Endodermal cell (in vitro differentiated cells): ENCODE data around the gene TBXAS1. TPM values are rescaled to one million over a fixed set of nuclear protein-coding genes. Genes with fewer than 3 reads are reported as not detected.

Experiments
- DNase-seq: peaks from one replicate; pipeline ENCODE4 v3.0.0-alpha.2; 2017
- H3K27ac ChIP-seq: 2 replicates; pipeline ENCODE4 v1.5.1; 2013; ENCODE audit warnings: mild to moderate bottlenecking, low read depth, low read length, moderate library complexity
- H3K27me3 ChIP-seq: 2 replicates; pipeline ENCODE4 v1.6.1; 2013; ENCODE audit warnings: mild to moderate bottlenecking, low read length, moderate library complexity; ENCODE audit not compliant: insufficient read depth, control insufficient read depth, poor library complexity, severe bottlenecking
- H3K36me3 ChIP-seq: 2 replicates; pipeline ENCODE4 v1.7.0; 2013; ENCODE audit warnings: mild to moderate bottlenecking, low read length, moderate library complexity; ENCODE audit not compliant: control insufficient read depth, insufficient read depth
- H3K4me1 ChIP-seq: one replicate; pipeline ENCODE4 v1.7.0; 2013; ENCODE audit warnings: low read length; ENCODE audit not compliant: control insufficient read depth, insufficient read depth
- H3K4me3 ChIP-seq: 2 replicates; pipeline ENCODE4 v1.5.1; 2013; ENCODE audit warnings: mild to moderate bottlenecking, low read length, moderate library complexity
- H3K9ac ChIP-seq: 2 replicates; pipeline ENCODE4 v1.6.1; 2013; ENCODE audit warnings: mild to moderate bottlenecking, low read length, moderate library complexity; ENCODE audit not compliant: poor library complexity, severe bottlenecking; ENCODE audit errors: extremely low read depth
- H3K9me3 ChIP-seq: 2 replicates; pipeline ENCODE4 v1.6.1; 2013; ENCODE audit warnings: mild to moderate bottlenecking, low read length, moderate library complexity; ENCODE audit not compliant: control insufficient read depth
- H3K27ac Mint-ChIP-seq: 2 replicates; pipeline ENCODE4 v1.8.0; 2020; ENCODE audit warnings: mixed read lengths
- H3K27me3 Mint-ChIP-seq: 2 replicates; pipeline ENCODE4 v1.8.0; 2021; ENCODE audit warnings: mild to moderate bottlenecking, mixed read lengths; ENCODE audit not compliant: insufficient read depth
- H3K36me3 Mint-ChIP-seq: 2 replicates; pipeline ENCODE4 v1.8.0; 2020; ENCODE audit warnings: low read depth, mixed read lengths
- H3K4me1 Mint-ChIP-seq: 2 replicates; pipeline ENCODE4 v1.8.0; 2020; ENCODE audit warnings: mixed read lengths
- H3K4me3 Mint-ChIP-seq: 2 replicates; pipeline ENCODE4 v1.8.0; 2020; ENCODE audit warnings: mild to moderate bottlenecking, moderate library complexity, mixed read lengths
- H3K9me3 Mint-ChIP-seq: 2 replicates; pipeline ENCODE4 v1.8.0; 2020; ENCODE audit warnings: mild to moderate bottlenecking, mixed read lengths
- CTCF ChIP-seq: fragments of 200-600 bp; sonication (generic); conservative IDR thresholded peaks from 2 replicates; pipeline ENCODE4 v1.5.0; 2021; ENCODE audit warnings: antibody characterized with exemption, mild to moderate bottlenecking
- WGBS, 2 experiments: methylation state at CpG; one replicate each; pipeline versions ENCODE4 v1.1.5 to v1.1.7; 2013; ENCODE audit warnings: missing lambda C conversion rate in 2 of 2, mixed read lengths in 1 of 2; ENCODE audit not compliant: insufficient coverage in 1 of 2, insufficient read length in 1 of 2; 5-methylcytosine and 5-hydroxymethylcytosine counted together
- total RNA-seq, 2 donors: library from RNA; stranded (reverse); fragmentation: NEBNext Ultra II Directional in 1 of 2; extraction: Animal tissue kit (Norgen Biotek cat#: 25700) in 1 of 2; gene quantifications; 2 replicates in 1 of 2; 3 replicates in 1 of 2; pipeline ENCODE4 v1.2.1, GENCODE V29; 2021

TBXAS1 gene
- total RNA-seq, 2 donors from 2014 or later: 7.6 to 13.5 TPM

- H3K4me1 ChIP-seq: peaks cover 3% of the 10 kb centered on the region
- no peak for DNase-seq
- no peaks in the 10 kb centered on the region for H3K36me3 ChIP-seq
- Mint-ChIP-seq H3K4me3 (no peak overlapping the region), H3K9me3 (no peaks in the 10 kb centered on the region), H3K27ac (no peak overlapping the region), H3K4me1 (peaks cover 15% of the 10 kb centered on the region), H3K36me3 (no peaks in the 10 kb centered on the region), H3K27me3 (peaks cover 3% of the 10 kb centered on the region)
- no peaks in the 10 kb centered on the region for H3K9me3 ChIP-seq
- WGBS, 2 experiments: 99% methylated on average over 2 of the region's 2 CpGs; no CpG with 5 or more reads in 1 of the 2 experiments
- H3K27ac ChIP-seq: no peak overlapping the region
- H3K27me3 ChIP-seq: no peaks in the 10 kb centered on the region
- H3K4me3 ChIP-seq: no peak overlapping the region
- no peak for TF ChIP-seq CTCF
- H3K9ac ChIP-seq: no peak overlapping the region
Measured at GRCh38 chr7:139993592-139993991, 164.5 kb downstream of the TBXAS1 start.

GRCh38 chr7:139994356-139994755, 165.3 kb downstream of the TBXAS1 start:
- H3K4me3 Mint-ChIP-seq: no peak overlapping the region
- Histone ChIP-seq H3K9ac (no peak overlapping the region), H3K9me3 (no peaks in the 10 kb centered on the region), H3K4me3 (no peak overlapping the region), H3K27me3 (no peaks in the 10 kb centered on the region), H3K27ac (no peak overlapping the region), H3K4me1 (peaks cover 3% of the 10 kb centered on the region), H3K36me3 (no peaks in the 10 kb centered on the region)
- H3K27ac Mint-ChIP-seq: no peak overlapping the region
- DNase-seq: no peak
- no peak for TF ChIP-seq CTCF
- H3K36me3 Mint-ChIP-seq: no peaks in the 10 kb centered on the region
- peaks cover 15% of the 10 kb centered on the region for H3K4me1 Mint-ChIP-seq
- no peaks in the 10 kb centered on the region for H3K9me3 Mint-ChIP-seq
- WGBS, 2 experiments: 100% methylated on average over 1 of the region's 1 CpG; no CpG with 5 or more reads in 1 of the 2 experiments
- H3K27me3 Mint-ChIP-seq: no peaks in the 10 kb centered on the region

GRCh38 chr7:139995017-139995915, 166.2 kb downstream of the TBXAS1 start:
- H3K27me3 ChIP-seq: no peaks in the 10 kb centered on the region
- no peaks in the 10 kb centered on the region for H3K36me3 Mint-ChIP-seq
- H3K27ac Mint-ChIP-seq: no peak overlapping the region
- no peak overlapping the region for H3K4me3 Mint-ChIP-seq
- no peak overlapping the region for H3K4me3 ChIP-seq
- H3K4me1 Mint-ChIP-seq: peaks cover 6% of the 10 kb centered on the region
- no peaks in the 10 kb centered on the region for H3K36me3 ChIP-seq
- no peaks in the 10 kb centered on the region for H3K9me3 ChIP-seq
- H3K4me1 ChIP-seq: no peaks in the 10 kb centered on the region
- DNase-seq: no peak
- no peak overlapping the region for H3K27ac ChIP-seq
- 87 to 88% methylated on average over 15 to 19 of the region's 19 CpGs for WGBS, 2 experiments
- no peak overlapping the region for H3K9ac ChIP-seq
- no peak for TF ChIP-seq CTCF
- no peaks in the 10 kb centered on the region for H3K27me3 Mint-ChIP-seq
- no peaks in the 10 kb centered on the region for H3K9me3 Mint-ChIP-seq
